ENCODE measurements around the gene TNIK.
"Not testable (repeated sequence)": the region's sequence is repeated elsewhere in the genome, so short reads cannot be mapped to it uniquely, and the experiment has no call there.

Gene TNIK

DNA sequence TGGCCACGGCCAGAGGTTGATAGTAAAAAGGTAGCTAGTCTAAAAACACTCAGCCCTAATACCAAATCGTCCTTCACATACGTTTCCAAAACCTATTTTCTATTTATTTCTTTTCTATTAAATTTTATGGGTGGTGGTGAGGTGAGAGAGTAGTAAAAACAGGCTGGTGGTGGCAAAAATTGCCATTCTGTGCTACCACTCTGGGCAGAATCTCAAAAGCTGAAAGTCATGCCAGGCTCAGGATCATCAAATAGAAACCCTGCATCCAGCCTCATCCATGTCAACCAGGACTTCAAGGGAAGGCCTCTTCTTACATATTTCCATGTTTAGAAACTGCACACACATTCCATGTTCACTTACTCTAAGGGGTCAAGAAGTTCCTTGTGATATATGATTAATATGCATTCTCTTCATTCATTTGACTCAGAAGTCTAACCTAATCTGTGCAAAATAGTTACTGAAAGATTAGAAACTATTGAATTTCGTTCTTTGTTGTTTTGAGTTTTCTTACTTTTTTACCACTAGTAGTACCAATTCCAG is 153.1 kb downstream of the TNIK start:
- DNase-seq (ENCODE audit: low spot score), result no peak

DNA sequence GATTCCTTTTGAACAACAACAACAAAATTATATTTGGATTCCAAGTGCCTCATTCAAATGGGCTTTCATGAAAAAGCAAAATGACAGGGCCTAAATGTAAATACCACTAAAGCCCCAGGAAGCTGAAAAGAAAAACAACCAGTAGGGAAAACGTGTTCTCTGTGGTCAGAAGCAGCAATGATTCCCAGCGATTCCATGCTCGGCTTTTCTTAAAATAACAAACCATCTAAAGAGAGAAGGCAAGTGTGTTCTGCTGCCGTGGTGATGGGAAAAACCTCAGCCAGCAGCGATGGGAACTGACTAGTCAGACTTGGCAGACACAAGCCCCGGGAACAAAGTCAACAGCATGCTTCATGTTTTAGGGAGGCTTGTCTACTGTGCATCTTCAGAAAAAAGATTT is 153.6 kb downstream of the TNIK start:
- DNase-seq (ENCODE audit: low spot score), result no peak

- not testable (repeated sequence) for DNase-seq (ENCODE audit: low spot score)
Observed at GRCh38 chr3:171305823-171306222, 154.4 kb downstream of the TNIK start.

DNA sequence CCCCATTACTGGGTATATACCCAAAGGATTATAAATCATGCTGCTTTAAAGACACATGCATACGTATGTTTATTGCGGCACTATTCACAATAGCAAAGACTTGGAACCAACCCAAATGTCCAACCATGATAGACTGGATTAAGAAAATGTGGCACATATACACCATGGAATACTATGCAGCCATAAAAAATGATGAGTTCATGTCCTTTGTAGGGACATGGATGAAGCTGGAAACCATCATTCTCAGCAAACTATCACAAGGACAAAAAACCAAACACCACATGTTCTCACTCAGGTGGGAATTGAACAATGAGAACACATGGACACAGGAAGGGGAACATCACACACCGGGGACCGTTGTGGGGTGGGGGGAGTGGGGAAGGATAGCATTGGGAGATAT is 155.7 kb downstream of the TNIK start:
- not testable (repeated sequence) for DNase-seq (ENCODE audit: low spot score)

- DNase-seq (ENCODE audit: low spot score), result not testable (repeated sequence)
Observed at GRCh38 chr3:171304017-171304416, 156.2 kb downstream of the TNIK start.

DNA sequence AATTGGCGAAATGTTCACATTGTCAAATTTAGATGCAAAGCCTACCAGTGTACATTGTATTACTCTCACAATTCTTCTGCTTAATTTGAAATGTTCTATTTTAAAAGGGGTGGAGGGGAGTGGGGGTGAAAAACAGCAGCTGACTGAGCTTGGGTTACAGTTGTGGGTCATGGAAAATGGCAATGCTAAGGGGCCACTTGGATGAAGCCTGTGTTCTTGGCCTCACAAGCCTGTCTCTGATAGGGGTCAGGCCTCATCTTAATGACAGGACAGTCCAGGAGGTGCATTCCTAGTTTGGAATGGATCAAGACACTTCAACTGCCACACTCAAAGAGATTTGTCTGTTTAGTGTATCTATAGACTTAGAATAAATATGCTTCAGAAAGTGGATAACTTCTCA is 158.2 kb downstream of the TNIK start:
- no peak for DNase-seq (ENCODE audit: low spot score)

GRCh38 chr3:171301002-171301401 is 159.2 kb downstream of the TNIK start:
- DNase-seq (ENCODE audit: low spot score), result no peak

- DNase-seq (ENCODE audit: low spot score), result no peak
Observed at GRCh38 chr3:171297951-171298350, 162.3 kb downstream of the TNIK start.

DNA sequence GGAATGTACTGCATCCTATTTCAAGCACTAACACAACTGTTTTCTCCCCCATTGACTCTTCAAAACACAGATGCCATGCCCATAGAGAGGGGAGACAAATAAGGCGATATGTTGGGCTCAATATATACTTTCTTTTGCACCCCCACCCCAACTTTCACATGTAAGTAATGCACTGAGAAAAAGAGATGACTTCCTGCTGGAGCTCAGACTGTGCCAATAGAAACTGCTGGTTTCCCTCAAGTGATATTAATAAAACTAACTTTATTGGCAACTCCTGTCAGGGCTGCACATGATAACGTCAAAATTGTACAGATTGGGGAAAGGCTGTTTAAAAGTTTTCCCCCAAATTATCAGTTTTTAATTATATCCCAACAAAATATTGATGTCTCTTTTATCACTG is 163.0 kb downstream of the TNIK start:
- DNase-seq (ENCODE audit: low spot score), result no peak

DNA sequence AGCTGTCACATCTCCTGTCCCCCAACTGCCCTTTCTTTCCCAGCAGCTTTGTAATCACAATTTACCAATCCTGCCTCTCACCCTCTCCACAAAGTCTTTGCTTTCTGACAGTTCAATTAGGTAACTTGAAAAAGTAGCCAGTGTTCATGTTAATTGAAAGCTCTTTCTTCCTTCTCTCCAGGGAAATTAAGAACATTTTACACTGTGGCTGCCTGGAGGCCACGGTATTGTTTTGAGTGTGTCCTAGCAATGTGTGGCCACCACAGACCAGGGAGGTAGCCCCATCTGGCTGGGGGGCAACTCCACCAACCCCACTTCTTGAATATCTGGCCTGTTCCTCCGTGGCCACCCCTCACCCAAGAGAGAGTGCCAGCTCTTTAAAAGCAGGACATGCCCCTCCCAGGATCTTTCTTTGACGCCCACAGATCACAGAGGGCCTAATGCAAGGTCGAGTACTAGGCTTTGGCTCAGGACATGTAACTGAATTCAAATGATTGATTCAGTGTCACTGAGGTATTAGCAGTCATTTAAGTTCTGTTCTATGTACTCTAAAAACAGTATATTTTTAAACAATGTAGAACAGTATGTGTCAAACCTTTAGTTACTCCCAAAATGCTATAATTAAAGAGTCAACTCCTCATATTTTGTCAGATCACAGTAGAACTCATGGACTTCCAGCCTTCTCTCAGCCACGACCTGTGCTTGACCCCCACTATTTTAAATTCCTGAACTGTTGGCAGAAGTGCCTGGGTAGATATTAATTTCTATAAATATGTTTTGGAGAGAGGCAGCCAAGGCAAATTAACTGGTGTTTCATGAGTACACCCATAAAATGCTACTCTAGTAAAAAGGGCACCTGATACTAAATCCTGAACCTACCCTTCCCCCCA is 164.5 kb downstream of the TNIK start:
- DNase-seq (ENCODE audit: low spot score), result no peak

DNA sequence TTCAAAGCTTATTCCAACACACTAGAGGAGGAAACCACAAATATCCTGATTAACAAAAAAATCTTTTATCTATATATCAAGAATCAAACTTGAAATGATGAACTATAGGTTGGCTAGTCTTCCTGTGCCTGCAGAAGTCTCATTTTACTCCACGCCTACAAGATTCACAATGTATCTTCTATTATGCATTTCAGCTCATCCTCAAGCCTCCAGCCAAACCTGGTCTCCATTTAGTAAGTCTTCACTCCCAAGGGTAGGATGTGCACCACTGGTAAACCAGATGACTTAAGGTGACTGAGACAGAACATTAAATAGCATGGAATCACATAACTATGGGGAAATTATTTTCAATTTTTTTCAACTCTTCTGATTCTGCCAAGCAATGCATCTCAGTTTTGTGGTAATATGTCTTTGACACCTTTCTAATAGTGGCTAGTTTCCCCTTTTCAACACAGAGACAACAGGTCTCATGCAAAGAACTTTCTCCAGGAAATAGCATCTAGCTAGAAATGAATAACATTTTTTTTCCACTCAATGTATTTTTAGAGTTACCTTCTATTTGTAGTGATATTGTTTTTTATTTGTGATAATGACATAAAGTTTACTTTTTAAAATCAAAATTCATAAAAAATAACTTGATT is 166.9 kb downstream of the TNIK start:
- no peak for DNase-seq (ENCODE audit: low spot score)

DNA sequence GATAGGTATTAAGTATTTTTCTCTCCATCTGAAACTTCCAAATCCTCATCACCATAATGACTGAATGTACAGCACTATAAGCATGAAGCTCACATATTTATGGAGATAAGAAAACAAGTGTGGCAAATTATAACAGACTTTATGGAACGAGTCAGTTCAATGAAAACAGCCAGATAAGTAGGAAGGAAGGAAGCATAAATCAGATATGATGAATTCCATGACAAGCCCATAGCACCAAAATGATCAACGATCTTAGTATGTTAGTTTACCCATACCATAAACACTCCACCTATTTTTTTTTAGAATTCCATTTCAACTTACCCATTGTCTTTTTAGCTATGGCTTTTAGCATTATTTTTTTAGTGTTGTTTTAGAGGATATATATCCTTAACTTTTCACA is 169.5 kb downstream of the TNIK start:
- no peak for DNase-seq (ENCODE audit: low spot score)

DNA sequence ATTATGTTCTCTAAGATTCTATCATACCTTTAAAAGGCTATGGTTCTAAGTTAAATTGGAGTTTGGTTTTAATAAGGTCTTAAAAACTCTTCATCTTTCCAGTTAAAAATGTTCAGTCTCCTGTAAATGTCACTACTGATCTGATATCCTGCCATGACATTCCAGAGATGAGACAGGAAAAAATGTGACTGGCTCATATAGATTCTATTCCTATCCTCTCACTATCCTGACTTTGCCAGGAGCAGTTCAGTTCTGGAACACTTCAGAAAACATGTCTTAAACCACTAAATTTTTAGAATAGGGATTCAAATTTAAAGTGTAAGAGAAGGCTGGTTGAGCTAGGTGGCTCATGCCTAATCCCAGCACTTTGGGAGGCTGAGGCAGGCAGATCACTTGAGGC is 170.9 kb downstream of the TNIK start:
- DNase-seq (ENCODE audit: low spot score), result no peak

GRCh38 chr3:171287761-171288160 is 172.4 kb downstream of the TNIK start:
- not testable (repeated sequence) for DNase-seq (ENCODE audit: low spot score)

DNA sequence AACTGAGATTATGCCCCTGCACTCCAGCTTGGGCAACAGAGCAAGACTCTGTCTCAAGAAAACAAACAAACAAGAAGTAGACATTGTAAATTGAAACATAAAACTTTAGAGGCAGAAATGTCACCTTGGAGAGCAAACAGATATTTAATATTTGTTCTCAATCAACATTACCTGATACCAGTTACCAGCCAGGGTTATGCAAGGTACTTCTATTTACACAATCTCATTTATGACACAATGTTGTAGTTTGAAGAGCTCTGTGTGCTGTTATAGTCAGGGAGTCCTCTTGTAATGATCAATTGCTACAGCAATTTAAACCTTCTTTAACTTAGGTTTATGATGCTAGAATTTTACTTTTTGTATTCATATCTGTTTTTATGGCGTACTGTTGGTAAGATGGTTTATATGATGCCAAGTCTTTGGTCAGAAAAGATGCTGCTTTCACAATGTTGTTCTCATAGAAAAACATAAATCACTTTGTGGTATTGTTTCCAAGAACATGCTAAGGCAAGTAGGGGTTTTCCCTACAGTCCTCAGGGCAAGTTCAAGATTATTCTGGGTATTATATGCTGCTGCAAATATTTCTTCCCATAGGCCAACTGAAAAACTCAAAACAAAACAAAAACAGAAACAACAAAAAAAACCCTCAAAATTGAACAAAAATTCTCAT is 173.5 kb downstream of the TNIK start:
- no peak for DNase-seq (ENCODE audit: low spot score)

GRCh38 chr3:171285287-171285686 is 174.9 kb downstream of the TNIK start:
- no peak for DNase-seq (ENCODE audit: low spot score)

DNA sequence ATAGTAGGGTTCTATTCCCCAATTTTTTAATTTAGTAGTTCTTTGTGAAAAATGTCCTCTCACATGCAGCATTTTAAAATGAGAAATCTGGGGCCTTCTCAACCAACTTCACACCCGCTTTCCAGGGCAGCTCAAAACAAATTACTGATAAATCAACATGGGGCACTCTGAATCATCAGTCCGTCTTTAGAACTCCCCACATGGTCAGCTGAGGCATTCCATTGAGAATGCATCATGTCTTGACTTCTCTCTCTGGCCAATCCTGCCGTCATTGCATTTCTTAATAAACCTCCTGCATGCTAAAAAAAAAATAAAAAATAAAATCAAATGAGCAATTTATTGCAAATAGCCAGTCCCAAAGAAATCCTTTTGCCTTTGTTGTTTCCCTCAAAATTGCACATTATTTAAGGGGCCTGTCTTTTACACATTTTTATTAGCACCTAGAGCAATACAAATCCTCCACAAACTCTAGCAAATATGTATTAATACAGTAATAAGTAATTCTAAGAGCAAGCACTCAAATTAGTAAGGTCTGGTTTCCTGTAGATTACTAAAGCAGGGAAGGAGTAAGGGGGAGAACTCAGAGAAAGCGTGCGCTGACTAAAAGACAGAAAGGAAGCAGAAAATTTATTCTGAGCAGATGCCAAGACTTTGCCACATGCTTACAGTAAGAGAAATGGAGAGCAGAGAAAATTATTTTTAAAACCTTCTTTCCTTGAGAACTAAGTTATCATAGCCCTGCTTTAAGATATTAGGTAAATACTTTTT is 175.7 kb downstream of the TNIK start:
- no peak for DNase-seq (ENCODE audit: low spot score)

DNA sequence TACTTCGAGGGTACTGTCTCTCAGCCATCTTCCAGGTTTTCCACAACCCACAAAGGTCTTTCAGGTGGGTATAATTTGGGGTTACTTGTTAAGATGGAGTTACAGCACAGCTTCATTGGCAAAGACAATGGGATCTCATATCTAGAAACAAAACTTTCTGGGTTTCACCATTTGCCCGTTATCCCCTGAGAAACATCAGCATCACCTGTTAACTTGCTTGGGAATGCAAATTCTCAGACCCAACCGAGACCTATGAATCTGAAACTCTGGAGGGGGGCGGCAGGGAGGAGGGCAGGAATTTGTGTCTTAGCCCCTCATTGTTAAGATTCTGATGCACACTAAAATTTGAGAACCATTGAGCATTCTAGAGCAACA is 176.4 kb downstream of the TNIK start:
- DNase-seq (ENCODE audit: low spot score), result no peak

DNA sequence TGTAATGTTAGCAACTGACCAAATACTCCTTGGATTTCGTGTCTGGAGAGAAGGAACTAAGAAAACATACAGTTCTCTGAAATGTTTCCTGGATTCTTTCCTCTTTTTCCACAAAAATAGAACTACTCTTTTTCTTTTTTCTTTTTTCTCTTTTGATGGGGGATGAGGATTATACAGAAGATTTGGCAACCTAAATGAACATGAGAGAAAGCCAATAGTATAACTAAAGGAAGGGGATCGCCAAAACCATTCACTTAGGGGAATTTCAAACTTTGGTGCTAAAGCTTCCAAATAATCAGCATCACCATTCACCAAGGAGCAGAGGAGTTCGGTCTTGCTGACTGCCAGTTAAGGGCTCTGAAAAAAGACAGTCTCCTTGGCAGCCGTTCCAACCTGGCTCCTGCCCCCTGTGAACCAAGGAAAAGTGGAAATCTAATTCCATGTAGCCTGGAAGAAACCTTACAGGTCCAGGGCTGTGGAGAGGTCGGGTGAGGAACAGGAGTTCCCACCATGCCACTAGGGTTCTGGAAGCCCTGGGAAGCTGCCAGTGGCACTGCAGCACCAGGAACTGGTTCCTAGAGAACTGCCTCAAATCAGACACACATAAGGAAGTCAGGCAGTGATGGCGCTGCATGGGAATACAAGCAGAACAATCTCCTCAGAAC is 176.9 kb downstream of the TNIK start:
- no peak for DNase-seq (ENCODE audit: low spot score)

- DNase-seq (ENCODE audit: low spot score), result no peak
Observed at GRCh38 chr3:171282041-171282440, 178.2 kb downstream of the TNIK start.

- DNase-seq (ENCODE audit: low spot score), result no peak
Observed at GRCh38 chr3:171281256-171281992, 178.8 kb downstream of the TNIK start.
